GM12878 (cell line): ENCODE measurements around the gene PRKN. TPM values are rescaled to one million over a fixed set of nuclear protein-coding genes. Genes with fewer than 3 reads are reported as not detected.

Experiments used
- ATAC-seq: fragments of 200-7000 bp; cut with Tn5 transposase; 3 replicates; pipeline ENCODE4 v1.9.1; 2020; ENCODE audit warnings: mild to moderate bottlenecking, moderate library complexity
- BruUV-seq: library from RNA; stranded (reverse); fragments of 400-500 nt; replicated peaks from 2 replicates; lab custom pipeline; 2021; lab: Mats Ljungman, UMichigan
- CTCF ChIA-PET: fragments of 300-600 bp; sonication (Branson Sonifier 250); formaldehyde crosslinking; extraction: SDS; loops from one replicate; lab custom pipeline; 2021; ENCODE audit warnings: inconsistent platforms; lab: Yijun Ruan, JAX
- POLR2A ChIA-PET: fragments of 350-600 bp; formaldehyde crosslinking; extraction: SDS; loops from one replicate; lab custom pipeline; 2021; ENCODE audit warnings: inconsistent platforms; lab: Charles Lee
- RAD21 ChIA-PET: fragments of 300-600 bp; sonication (Branson Sonifier 250); formaldehyde crosslinking; loops from one replicate; lab custom pipeline; 2023; ENCODE audit warnings: antibody characterized with exemption; ENCODE audit not compliant: unreplicated experiment; lab: Charles Lee
- SMC1A ChIA-PET: fragments of 300-600 bp; sonication (Branson Sonifier 250); formaldehyde crosslinking; loops from one replicate; lab custom pipeline; 2023; ENCODE audit not compliant: unreplicated experiment, uncharacterized antibody; lab: Charles Lee
- DNase-seq: peaks from one replicate; pipeline ENCODE4 v3.0.0-alpha.2; 2011; ENCODE audit warnings: low read depth, low spot score
- FAIRE-seq: peaks from 3 replicates; lab custom pipeline; 2011; peaks lifted over from hg19 to GRCh38; lab: Jason Lieb, UNC
- H2AFZ ChIP-seq: 2 replicates; pipeline ENCODE4 v1.6.0; 2011; ENCODE audit warnings: low read depth, low read length, control low read depth; ENCODE audit not compliant: control insufficient read depth
- H3K27ac ChIP-seq: 2 replicates; pipeline ENCODE4 v1.5.1; 2011; ENCODE audit warnings: control low read depth; ENCODE audit not compliant: control insufficient read depth, insufficient read depth
- H3K27me3 ChIP-seq, 2 experiments: replicated peaks in 1 of 2; 2 replicates each; pipeline versions ENCODE4 v1.6.0 to v1.6.1; 2011; ENCODE audit warnings: low read length in 1 of 2; ENCODE audit not compliant: control insufficient read depth in 2 of 2, insufficient read depth in 2 of 2
- H3K36me3 ChIP-seq, 2 experiments: 2 replicates each; pipeline ENCODE4 v1.5.1; 2011; ENCODE audit warnings: low read length in 1 of 2; ENCODE audit not compliant: control insufficient read depth in 2 of 2, insufficient read depth in 2 of 2
- H3K4me1 ChIP-seq: 2 replicates; pipeline ENCODE4 v1.6.1; 2011; ENCODE audit warnings: mild to moderate bottlenecking, low read length, moderate library complexity, mixed read lengths; ENCODE audit not compliant: control insufficient read depth, insufficient read depth
- H3K4me2 ChIP-seq: 2 replicates; pipeline ENCODE4 v1.6.0; 2011; ENCODE audit warnings: control low read depth; ENCODE audit not compliant: control insufficient read depth, insufficient read depth
- H3K4me3 ChIP-seq: fragments of 200-600 bp; sonication (generic); 2 replicates; pipeline ENCODE4 v1.5.1; 2016
- H3K79me2 ChIP-seq: 2 replicates; pipeline ENCODE4 v1.6.0; 2011; ENCODE audit warnings: low read length; ENCODE audit not compliant: control insufficient read depth, insufficient read depth
- H3K9ac ChIP-seq: 2 replicates; pipeline ENCODE4 v1.8.0; 2011; ENCODE audit warnings: low read length, control low read depth, mixed read lengths; ENCODE audit not compliant: control insufficient read depth, insufficient read depth
- H3K9me3 ChIP-seq: replicated peaks from 3 replicates; pipeline ENCODE4 v1.5.1; 2011; ENCODE audit warnings: mild to moderate bottlenecking, low read length; ENCODE audit not compliant: control insufficient read depth, insufficient read depth
- H4K20me1 ChIP-seq: 2 replicates; pipeline ENCODE4 v1.6.0; 2011; ENCODE audit not compliant: control insufficient read depth, insufficient read depth
- BCLAF1 ChIP-seq: fragments of 450-650 bp; IDR thresholded peaks from 2 replicates; pipeline ENCODE4 v1.6.1; 2017; ENCODE audit warnings: antibody characterized with exemption, mild to moderate bottlenecking, moderate library complexity
- RELB ChIP-seq: fragments of 450-650 bp; IDR thresholded peaks from 2 replicates; pipeline ENCODE4 v1.6.1; 2017; ENCODE audit warnings: low read depth, mild to moderate bottlenecking, moderate library complexity
- WGBS: methylation state at CpG from one replicate; pipeline ENCODE4 v1.1.6; 2016; ENCODE audit warnings: low lambda C conversion rate; ENCODE audit not compliant: insufficient replicate concordance, insufficient coverage; ENCODE audit errors: missing lambda C conversion rate; 5-methylcytosine and 5-hydroxymethylcytosine counted together
- in situ Hi-C: fragments of 300-500 bp; cut with MboI; formaldehyde crosslinking; loops from 9 replicates; pipeline ENCODE4 v1.14.3; 2018; ENCODE audit warnings: mixed read lengths
- intact Hi-C: fragments of 100-400 bp; cut with micrococcal nuclease; formaldehyde crosslinking; loops from one replicate; pipeline ENCODE4 v1.14.2; 2022; ENCODE audit not compliant: unreplicated experiment
- polyA plus RNA-seq, 11 experiments: library from polyadenylated mRNA; depleted of rRNA in 4 of 11; unstranded in 6 of 11; stranded (reverse) in 5 of 11; fragments of >200 nt; fragmentation: Nextera tagmentation in 4 of 11; fragmentation: Illumina TruSeq in 1 of 11; extraction: Ambion mirVana in 4 of 11; extraction: Trizol in 1 of 11; gene quantifications; 1 replicate in 1 of 11; 2 replicates in 10 of 11; pipeline versions ENCODE4 v1.2.1 to v1.2.3, GENCODE V29; 2011 to 2016; ENCODE audit warnings: inconsistent platforms in 2 of 11, missing spikeins in 2 of 11, low read depth in 1 of 11
- total RNA-seq, 4 experiments: library from RNA; depleted of rRNA in 3 of 4; stranded (reverse); fragments of >200 nt in 3 of 4; fragmentation: Illumina TruSeq in 1 of 4; extraction: Trizol in 1 of 4; gene quantifications; 2 replicates each; pipeline versions ENCODE4 v1.2.1 to v1.2.3, GENCODE V29; 2013 to 2021

The PRKN gene
- total and polyA plus RNA-seq, 10 of the 15 experiments (the other 5 are each of a cell fraction or from before 2014, with no cell fraction given), result 0.06 to 0.09 TPM; not detected in 8

GRCh38 chr6:161354276-161354840, 1373.2 kb downstream of the PRKN start:
- no peak overlapping the region for H2AFZ ChIP-seq
- no peaks in the 10 kb centered on the region for H3K36me3 ChIP-seq
- no peaks in the 10 kb centered on the region; the same call in 2 of the 3 replicates for H3K9me3 ChIP-seq
- no peak overlapping the region for H3K27ac ChIP-seq
- ATAC-seq, result no peak
- no peaks in the 10 kb centered on the region for H3K4me1 ChIP-seq
- DNase-seq, result no peak
- H3K79me2 ChIP-seq, result no peaks in the 10 kb centered on the region
- H3K4me3 ChIP-seq, result no peak overlapping the region
- POLR2A ChIA-PET, result no interaction called here
- intact Hi-C loops, result no loop called here
- H3K9ac ChIP-seq, result no peak overlapping the region
- no peaks in the 10 kb centered on the region for H3K27me3 ChIP-seq
- CTCF ChIA-PET, result interaction anchor here (1.3 kb wide), 1 partner anchor 17 kb away, joined by 3 read pairs; no protein-coding TSS in a partner anchor
- 70% methylated on average over 12 of the region's 12 CpGs for WGBS
- H3K4me2 ChIP-seq, result no peak overlapping the region
- SMC1A ChIA-PET, result no interaction called here
- no peak for FAIRE-seq
- in situ Hi-C loops, result loop anchor here (25.0 kb wide), 1 partner anchor 217 kb away; no protein-coding TSS in a partner anchor
- RAD21 ChIA-PET, result no interaction called here
- TF ChIP-seq BCLAF1, result no peak
- no peak for TF ChIP-seq RELB
- no TSS peak for BruUV-seq
- no peaks in the 10 kb centered on the region for H4K20me1 ChIP-seq
